ENCODE results near the gene EEIG1. TPM values are rescaled to one million over a fixed set of nuclear protein-coding genes. Genes with fewer than 3 reads are reported as not detected.

Gene EEIG1
- total RNA-seq, result 8.9 and 90.8 TPM in 2 replicates

GRCh38 chr9:127980706-127981558 is at the start of gene EEIG1:
Gene EEIG1 (minus strand): TSS chr9:127980989. CDS start chr9:127980137, 852 bp downstream.

DNA sequence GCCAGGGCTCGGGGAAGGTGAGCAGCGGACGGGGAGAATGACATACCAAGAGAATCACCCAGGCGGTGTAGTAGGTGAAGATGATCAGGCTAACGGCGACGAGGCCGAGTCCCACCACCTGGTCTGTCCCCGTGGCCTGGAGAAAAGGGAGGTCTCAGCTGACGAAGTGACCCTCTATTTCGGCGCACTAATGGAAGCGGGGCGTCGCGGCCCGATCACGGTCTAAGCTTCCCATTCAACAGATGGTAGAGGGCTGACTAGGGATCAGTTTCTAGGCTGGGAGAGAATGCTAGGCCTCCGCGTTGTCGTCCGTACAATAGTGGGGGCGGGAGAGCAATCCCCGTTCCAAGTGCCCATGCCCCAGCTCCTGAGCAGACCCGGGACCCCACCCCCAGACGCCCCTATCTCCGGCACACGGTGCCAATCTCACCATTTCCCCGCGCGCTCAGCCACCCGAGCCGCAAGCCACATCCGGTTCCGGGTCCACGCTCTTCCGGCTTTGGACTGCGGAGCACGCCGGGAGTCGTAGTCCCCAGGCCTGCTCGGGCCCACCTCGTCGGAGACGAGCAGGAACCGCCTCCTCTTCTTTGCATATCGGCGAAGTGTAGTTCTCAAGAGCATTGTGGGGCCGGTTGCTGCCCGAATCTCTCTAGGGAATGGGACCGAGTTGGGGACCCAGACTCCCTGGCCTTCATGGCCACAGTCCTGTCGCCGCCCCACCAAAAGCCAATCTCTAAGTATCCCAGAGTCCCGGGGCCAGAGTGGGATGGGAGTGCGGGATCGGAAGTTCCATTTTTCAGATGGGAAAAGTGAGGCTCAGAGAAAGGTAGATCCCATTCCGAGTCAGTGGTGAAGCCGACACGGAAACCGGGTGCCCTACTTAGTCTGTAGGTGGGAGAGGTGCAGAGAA is 43.1 kb downstream of the EEIG1 start, which contains the start of gene DPM2:
Gene DPM2, minus strand, starts transcription at position 467 of the 910 bp plus-strand sequence. Its CDS starts 34 bp downstream, at position 433.

Other genes starting within 250 kb of the EEIG1 start
- gene TOR2A, start 245.7 kb downstream of the EEIG1 start, total RNA-seq, result 16.0 and 23.4 TPM in 2 replicates
- gene SH2D3C, start 202.3 kb downstream of the EEIG1 start, total RNA-seq, result under 0.01 TPM in 1 of 2 replicates, not detected in the other
- 26.6 and 28.3 TPM in 2 replicates for gene CDK9, start 195.0 kb downstream of the EEIG1 start, total RNA-seq
- gene FPGS, start 178.1 kb downstream of the EEIG1 start, total RNA-seq, result 47.0 and 71.2 TPM in 2 replicates
- gene ENG, start 126.3 kb downstream of the EEIG1 start, total RNA-seq, result 54.2 and 57.7 TPM in 2 replicates
- gene AK1, start 103.3 kb downstream of the EEIG1 start, total RNA-seq, result 72.5 and 135 TPM in 2 replicates
- gene ST6GALNAC6, start 81.4 kb downstream of the EEIG1 start, total RNA-seq, result 78.7 and 81.3 TPM in 2 replicates
- gene ST6GALNAC4, start 63.9 kb downstream of the EEIG1 start, total RNA-seq, result 38.3 and 43.2 TPM in 2 replicates
- 0.71 and 1.2 TPM in 2 replicates for gene PIP5KL1, start 50.2 kb downstream of the EEIG1 start, total RNA-seq
- gene DPM2, start 43.1 kb downstream of the EEIG1 start, total RNA-seq, result 17.5 and 30.6 TPM in 2 replicates
- 9.2 and 14.4 TPM in 2 replicates for gene NAIF1, start 86.3 kb upstream of the EEIG1 start, total RNA-seq
- 20.2 and 21.1 TPM in 2 replicates for gene SLC25A25, start 87.2 kb upstream of the EEIG1 start, total RNA-seq
- gene PTGES2, start 146.7 kb upstream of the EEIG1 start, total RNA-seq, result 56.7 and 90.5 TPM in 2 replicates
- not detected in 2 replicates for gene LCN2, start 168.5 kb upstream of the EEIG1 start, total RNA-seq
- 256 and 309 TPM in 2 replicates for gene BBLN, start 179.3 kb upstream of the EEIG1 start, total RNA-seq
- 45.0 and 49.4 TPM in 2 replicates for gene CIZ1, start 210.6 kb upstream of the EEIG1 start, total RNA-seq
- gene DNM1, start 222.4 kb upstream of the EEIG1 start, total RNA-seq, result 1.4 and 5.2 TPM in 2 replicates

Measured in myometrial cell (primary cell).